HS-27A (cell line): ENCODE results near the gene PARP12.

Experiments used
- DNase-seq: peaks from one replicate; pipeline ENCODE4 v3.0.0-alpha.2; 2012; ENCODE audit warnings: low read depth, missing footprints

PARP12 gene

DNA sequence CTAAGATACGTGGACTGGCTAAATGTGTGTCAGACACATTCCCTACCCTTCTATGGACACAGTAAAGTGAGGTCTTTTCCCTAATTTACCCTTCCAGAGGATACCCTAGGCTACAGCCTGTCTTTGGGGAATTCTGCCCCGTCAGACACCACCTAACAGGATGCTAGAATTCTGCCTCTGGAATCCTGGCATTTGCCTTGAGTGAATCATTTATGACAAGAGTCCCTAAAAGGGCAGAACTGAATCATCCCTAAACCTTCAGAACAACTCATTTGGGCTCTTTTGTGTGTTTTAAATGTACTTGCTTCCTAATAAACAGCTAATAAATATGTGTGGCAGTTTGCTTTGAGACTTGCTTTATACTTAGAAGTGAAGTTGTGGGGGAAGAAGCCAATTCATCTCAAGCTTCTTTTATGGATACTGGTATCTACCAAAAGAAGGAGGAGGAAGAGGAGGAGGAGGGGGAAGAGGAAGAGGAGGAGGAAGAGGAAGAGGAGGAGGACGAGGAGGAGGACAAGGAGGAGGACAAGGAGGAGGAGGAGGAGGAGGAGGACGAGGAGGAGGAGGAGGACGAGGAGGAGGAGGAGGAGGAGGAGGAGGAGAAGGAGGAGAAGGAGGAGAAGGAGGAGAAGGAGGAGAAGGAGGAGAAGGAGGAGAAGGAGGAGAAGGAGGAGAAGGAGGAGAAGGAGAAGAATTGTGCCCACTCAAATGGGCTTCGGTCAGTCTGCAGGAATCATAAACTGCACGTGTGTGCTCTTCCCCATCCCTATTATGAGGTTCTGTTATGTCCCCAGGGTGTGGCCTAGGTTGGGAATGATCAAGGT is 27.1 kb downstream of the PARP12 start:
- no peak for DNase-seq

DNA sequence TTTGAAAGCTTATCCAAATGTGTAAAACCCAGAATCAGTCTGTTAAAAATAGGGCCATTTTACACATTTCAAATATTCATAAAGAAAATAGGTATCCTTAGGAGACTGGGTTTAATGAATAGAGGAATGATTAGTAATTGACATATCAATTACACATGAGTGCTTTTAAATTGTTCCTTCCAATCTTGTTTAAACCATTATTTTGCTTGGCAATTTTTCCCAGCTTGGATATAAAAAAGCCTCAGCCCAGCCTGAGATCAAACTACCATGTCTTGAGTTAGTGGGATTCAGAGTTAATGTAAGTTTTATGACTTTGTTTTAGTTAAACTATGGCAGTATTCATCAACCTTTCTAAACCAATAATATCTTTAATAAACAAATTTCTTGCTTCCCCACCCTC is 28.3 kb downstream of the PARP12 start:
- no peak for DNase-seq

GRCh38 chr7:140033779-140034363 is 28.9 kb downstream of the PARP12 start:
- DNase-seq: no peak

GRCh38 chr7:140033036-140033435 is 29.7 kb downstream of the PARP12 start:
- DNase-seq: no peak

- no peak for DNase-seq
Observed at GRCh38 chr7:140031364-140031763, 31.4 kb downstream of the PARP12 start.

GRCh38 chr7:140029072-140029471 is 33.7 kb downstream of the PARP12 start:
- DNase-seq: no peak

GRCh38 chr7:140028311-140028710 is 34.4 kb downstream of the PARP12 start:
- DNase-seq: no peak

DNA sequence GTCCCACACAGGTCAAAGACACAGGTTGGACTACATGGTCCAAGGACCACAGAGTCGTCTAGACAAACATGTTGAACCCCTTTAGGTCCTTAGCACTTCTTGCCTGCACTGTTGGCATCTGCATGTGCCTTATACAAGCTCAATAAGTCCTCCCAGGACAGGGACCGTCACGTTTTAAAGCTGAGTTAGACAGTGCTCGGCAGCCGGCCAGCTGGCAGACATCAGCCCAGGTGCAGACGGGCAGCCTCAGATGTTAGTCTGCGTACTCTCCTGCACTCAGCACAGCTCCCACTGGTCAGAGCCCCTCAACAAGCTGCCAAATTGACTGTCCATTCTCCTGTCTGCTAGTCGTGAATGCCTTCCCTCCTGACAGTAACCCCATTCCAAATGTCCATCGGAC is 34.9 kb downstream of the PARP12 start:
- DNase-seq: no peak

DNA sequence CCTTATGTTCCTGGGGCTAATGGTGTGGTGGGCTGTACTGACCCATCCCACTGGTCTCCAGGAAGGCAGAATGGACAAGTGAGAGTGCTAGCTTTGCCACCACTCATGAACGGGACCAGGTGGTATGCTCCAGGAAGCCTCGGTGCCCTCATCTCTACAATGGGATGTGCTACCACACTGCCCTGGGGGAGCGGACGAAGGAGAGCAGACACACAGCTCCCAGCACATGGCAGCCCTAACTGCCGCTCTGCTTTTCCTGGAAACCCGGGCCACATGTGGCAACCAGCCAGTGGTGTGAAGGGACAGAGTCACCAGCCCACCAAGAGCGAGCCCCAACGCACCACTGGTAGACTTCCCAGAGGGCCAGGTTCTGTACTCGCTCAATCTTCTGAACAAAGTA is 35.8 kb downstream of the PARP12 start:
- no peak for DNase-seq

- DNase-seq: no peak
Observed at GRCh38 chr7:140025814-140026433, 36.8 kb downstream of the PARP12 start.

GRCh38 chr7:140025241-140025640 is 37.5 kb downstream of the PARP12 start:
- DNase-seq: no peak

DNA sequence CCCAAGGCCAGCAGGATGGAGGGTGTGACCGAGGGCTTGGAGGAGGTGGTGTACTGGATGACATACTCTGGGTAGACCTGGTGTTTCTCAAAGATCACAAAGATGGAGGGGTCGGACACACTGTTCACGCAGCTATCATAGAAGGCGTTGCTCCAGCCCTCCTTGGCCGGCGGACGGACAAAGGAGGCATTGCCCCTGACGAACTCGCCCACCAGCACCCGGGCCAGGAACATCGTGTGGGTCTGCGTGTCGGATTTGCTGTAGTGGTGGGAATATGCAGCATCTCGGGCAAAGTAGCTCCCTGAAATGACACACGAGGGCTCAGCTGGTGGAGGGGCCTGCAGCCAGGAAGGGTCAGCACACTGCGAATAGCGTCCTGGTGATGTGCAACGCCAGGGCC is 38.2 kb downstream of the PARP12 start:
- no peak for DNase-seq

GRCh38 chr7:140023728-140024127 is 39.0 kb downstream of the PARP12 start:
- no peak for DNase-seq

GRCh38 chr7:140022582-140023211 is 40.1 kb downstream of the PARP12 start:
- DNase-seq: no peak

DNA sequence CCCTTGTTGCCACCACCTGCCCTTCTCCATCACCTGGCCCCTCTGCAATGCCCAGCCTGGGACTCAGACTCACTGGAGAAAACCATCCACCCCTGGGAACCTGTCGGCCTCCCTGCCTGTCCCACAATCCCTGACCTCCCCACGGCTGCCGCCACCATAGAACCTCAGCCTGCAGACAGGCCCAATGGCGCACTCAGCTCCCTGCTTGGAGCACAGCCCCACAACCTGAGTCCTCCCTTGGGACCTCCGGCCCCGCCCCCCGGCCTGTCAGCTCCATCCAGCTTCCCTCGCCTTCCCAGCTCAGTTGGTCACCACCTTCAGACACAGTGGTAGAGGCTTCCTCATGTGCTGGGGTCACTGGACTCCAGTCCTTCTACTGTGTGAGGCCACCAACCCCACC is 41.1 kb downstream of the PARP12 start:
- no peak for DNase-seq

DNA sequence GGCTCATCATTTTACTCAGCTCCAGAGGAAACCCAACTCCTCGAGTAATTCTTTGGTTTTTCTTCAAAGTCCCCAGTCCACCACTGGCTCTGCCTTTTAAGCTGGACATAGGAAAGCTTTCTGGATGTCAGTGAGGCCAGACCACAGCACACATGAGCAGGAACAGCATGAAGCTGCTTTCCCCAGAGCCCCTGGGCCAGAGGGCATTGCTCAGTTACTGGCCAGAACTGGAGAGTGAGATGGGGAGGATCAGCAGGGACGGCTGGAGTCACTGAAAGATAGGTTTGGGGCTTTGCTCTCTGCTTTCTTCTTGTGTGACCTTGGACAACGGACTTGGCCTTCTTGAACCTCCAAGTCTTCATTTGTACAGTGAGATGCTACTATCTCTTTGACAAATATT is 43.1 kb downstream of the PARP12 start:
- no peak for DNase-seq

DNA sequence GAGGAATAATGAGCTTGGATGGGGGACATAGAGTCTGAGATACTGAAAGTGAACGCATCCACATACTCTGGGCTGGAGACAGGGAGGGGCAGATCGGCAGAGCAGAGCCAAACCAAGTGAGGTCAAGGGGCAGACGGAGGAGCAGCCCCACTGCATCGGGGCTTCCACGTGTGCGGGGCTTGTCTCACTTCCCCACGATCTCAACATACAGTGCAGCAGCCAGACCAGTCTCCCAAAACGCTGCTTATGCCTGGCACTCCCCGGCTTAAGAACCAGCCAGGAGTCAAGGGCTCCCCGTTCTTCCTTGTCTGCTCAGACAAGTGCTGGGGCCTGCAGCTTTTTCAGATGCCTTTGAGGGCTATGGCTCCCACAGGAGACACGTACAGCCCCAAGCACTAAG is 43.6 kb downstream of the PARP12 start:
- DNase-seq: no peak

GRCh38 chr7:140018125-140019043 is 44.4 kb downstream of the PARP12 start:
- no peak for DNase-seq

- no peak for DNase-seq
Observed at GRCh38 chr7:140017543-140017942, 45.2 kb downstream of the PARP12 start.

GRCh38 chr7:140017034-140017433 is 45.7 kb downstream of the PARP12 start:
- DNase-seq: no peak

- DNase-seq: no peak
Observed at GRCh38 chr7:140016540-140016939, 46.2 kb downstream of the PARP12 start.

- DNase-seq: no peak
Observed at GRCh38 chr7:140015471-140015970, 47.2 kb downstream of the PARP12 start.
